OCI-LY7 (cell line): ENCODE measurements around the gene TAF6. TPM values are rescaled to one million over a fixed set of nuclear protein-coding genes. Genes with fewer than 3 reads are reported as not detected.

Experiments used
- BruUV-seq: library from RNA; stranded (reverse); fragments of 400-500 nt; replicated peaks from 2 replicates; lab custom pipeline; 2021; lab: Mats Ljungman, UMichigan
- CTCF ChIA-PET: fragments of 300-600 bp; sonication (Branson Sonifier 250); formaldehyde crosslinking; loops from one replicate; lab custom pipeline; 2022; ENCODE audit warnings: antibody characterized with exemption; ENCODE audit not compliant: unreplicated experiment; lab: Charles Lee
- POLR2A ChIA-PET: fragments of 300-600 bp; sonication (Branson Sonifier 250); formaldehyde crosslinking; loops from one replicate; lab custom pipeline; 2022; ENCODE audit warnings: antibody characterized with exemption; lab: Charles Lee
- DNase-seq: peaks from one replicate; pipeline ENCODE4 v3.0.0-alpha.2; 2015; ENCODE audit warnings: low spot score
- H2AFZ ChIP-seq: fragments of 200-600 bp; sonication (generic), shearing (Covaris generic); 2 replicates; pipeline ENCODE4 v1.6.1; 2014; ENCODE audit warnings: mild to moderate bottlenecking, antibody characterized with exemption, low read length, moderate library complexity
- H3K27ac ChIP-seq: fragments of 200-600 bp; sonication (generic); 2 replicates; pipeline ENCODE4 v1.5.1; 2014; ENCODE audit warnings: mixed run types, low read depth, mild to moderate bottlenecking, moderate library complexity, low read length, inconsistent platforms; ENCODE audit not compliant: poor library complexity, severe bottlenecking
- H3K36me3 ChIP-seq: fragments of 200-600 bp; sonication (generic); 2 replicates; pipeline ENCODE4 v1.6.1; 2014; ENCODE audit warnings: mild to moderate bottlenecking, antibody characterized with exemption, low read length, moderate library complexity, mixed read lengths; ENCODE audit not compliant: insufficient read depth
- H3K4me1 ChIP-seq: fragments of 200-600 bp; sonication (generic); 2 replicates; pipeline ENCODE4 v1.5.1; 2014; ENCODE audit warnings: mild to moderate bottlenecking, low read length; ENCODE audit not compliant: insufficient read depth, poor library complexity, severe bottlenecking
- H3K4me2 ChIP-seq: fragments of 200-600 bp; sonication (generic); 2 replicates; pipeline ENCODE4 v1.6.1; 2014; ENCODE audit warnings: mild to moderate bottlenecking, low read length
- H3K4me3 ChIP-seq: fragments of 200-600 bp; sonication (generic); 2 replicates; pipeline ENCODE4 v1.5.1; 2014; ENCODE audit warnings: mild to moderate bottlenecking, low read depth, low read length; ENCODE audit not compliant: poor library complexity, severe bottlenecking
- H3K79me2 ChIP-seq: fragments of 200-600 bp; sonication (generic); 2 replicates; pipeline ENCODE4 v1.6.1; 2016; ENCODE audit warnings: low read depth, mild to moderate bottlenecking, low read length, moderate library complexity, mixed read lengths; ENCODE audit not compliant: insufficient read depth
- H3K9me2 ChIP-seq: fragments of 200-600 bp; sonication (generic); 2 replicates; pipeline ENCODE4 v1.6.1; 2016; ENCODE audit warnings: mild to moderate bottlenecking, low read length, mixed read lengths; ENCODE audit not compliant: insufficient read depth
- H3K9me3 ChIP-seq: fragments of 200-600 bp; sonication (generic); 2 replicates; pipeline ENCODE4 v1.6.1; 2014; ENCODE audit warnings: mild to moderate bottlenecking, mixed run types, low read length, mixed read lengths
- H4K20me1 ChIP-seq: fragments of 200-600 bp; sonication (generic); 2 replicates; pipeline ENCODE4 v1.6.1; 2014; ENCODE audit warnings: mild to moderate bottlenecking, antibody characterized with exemption, low read length, moderate library complexity, mixed read lengths; ENCODE audit not compliant: insufficient read depth
- EZH2phosphoT487 ChIP-seq: fragments of 200-600 bp; sonication (generic); IDR thresholded peaks from 2 replicates; pipeline ENCODE4 v1.6.1; 2018; ENCODE audit warnings: low read depth, borderline replicate concordance, mild to moderate bottlenecking, mixed run types, antibody characterized with exemption, low read length, moderate library complexity, mixed read lengths
- intact Hi-C: fragments of 100-400 bp; cut with micrococcal nuclease; formaldehyde crosslinking; loops from one replicate; pipeline ENCODE4 v1.10.0; 2022; ENCODE audit not compliant: unreplicated experiment
- total RNA-seq, 2 experiments: library from RNA; depleted of rRNA in 1 of 2; stranded (reverse); fragments of >200 nt in 1 of 2; shearing (Covaris generic) in 1 of 2; gene quantifications; 2 replicates each; pipeline ENCODE4 v1.2.3, GENCODE V29; 2014 to 2022
- TF ChIP-seq, protein P1 (sequence below): fragments of 200-600 bp; sonication (generic); conservative IDR thresholded peaks from 2 replicates; pipeline ENCODE4 v1.5.1; 2014; ENCODE audit warnings: mild to moderate bottlenecking, antibody characterized with exemption, low read length, moderate library complexity, mixed read lengths

TAF6 gene
- total RNA-seq, 2 experiments from 2014 or later, result 28.0 to 71.0 TPM

DNA sequence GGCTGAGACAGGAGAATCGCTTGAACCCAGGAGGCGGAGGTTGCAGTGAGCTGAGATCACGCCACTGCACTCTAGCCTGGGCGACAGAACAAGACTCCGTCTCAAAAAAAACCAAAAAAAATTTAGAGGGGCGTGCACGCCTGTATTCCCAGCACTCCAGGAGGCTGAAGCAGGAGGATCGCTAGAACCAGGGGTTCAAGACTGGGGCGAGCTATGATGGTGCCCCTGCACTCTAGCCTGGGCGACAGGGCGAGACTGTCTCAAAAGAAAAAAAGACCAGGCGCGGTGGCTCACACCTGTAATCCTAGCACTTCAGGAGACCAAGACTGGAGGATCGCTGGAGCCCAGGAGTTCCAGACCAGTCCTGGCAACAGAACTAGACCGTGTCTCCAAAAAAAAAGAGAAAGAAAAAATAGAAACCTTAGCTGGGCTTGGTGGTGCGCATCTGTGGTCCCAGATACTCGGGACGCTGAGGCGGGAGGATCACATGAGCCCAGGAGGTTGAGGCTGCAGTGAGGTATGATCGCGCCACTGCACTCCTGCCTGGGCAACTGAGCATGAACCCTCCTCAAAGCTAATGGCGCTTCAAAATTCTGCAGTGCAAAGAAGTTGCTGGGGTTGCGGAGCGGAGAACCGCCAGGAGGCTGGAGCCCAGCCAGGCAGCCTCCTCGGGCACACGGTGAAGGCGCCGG lies 7.2 kb upstream of the TAF6 start:
- intact Hi-C loops, result loop anchor here (2.0 to 5.0 kb wide), 2 partner anchors 26 to 44 kb away; partner anchors contain the start of genes AP4M1, MCM7 and ZNF3
- TF ChIP-seq, protein P1, sequence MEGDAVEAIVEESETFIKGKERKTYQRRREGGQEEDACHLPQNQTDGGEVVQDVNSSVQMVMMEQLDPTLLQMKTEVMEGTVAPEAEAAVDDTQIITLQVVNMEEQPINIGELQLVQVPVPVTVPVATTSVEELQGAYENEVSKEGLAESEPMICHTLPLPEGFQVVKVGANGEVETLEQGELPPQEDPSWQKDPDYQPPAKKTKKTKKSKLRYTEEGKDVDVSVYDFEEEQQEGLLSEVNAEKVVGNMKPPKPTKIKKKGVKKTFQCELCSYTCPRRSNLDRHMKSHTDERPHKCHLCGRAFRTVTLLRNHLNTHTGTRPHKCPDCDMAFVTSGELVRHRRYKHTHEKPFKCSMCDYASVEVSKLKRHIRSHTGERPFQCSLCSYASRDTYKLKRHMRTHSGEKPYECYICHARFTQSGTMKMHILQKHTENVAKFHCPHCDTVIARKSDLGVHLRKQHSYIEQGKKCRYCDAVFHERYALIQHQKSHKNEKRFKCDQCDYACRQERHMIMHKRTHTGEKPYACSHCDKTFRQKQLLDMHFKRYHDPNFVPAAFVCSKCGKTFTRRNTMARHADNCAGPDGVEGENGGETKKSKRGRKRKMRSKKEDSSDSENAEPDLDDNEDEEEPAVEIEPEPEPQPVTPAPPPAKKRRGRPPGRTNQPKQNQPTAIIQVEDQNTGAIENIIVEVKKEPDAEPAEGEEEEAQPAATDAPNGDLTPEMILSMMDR, result no peak
- TF ChIP-seq EZH2phosphoT487, result no peak
- Histone ChIP-seq H3K27ac (peak overlapping the region; percentile 94), H3K79me2 (peaks cover 8% of the 10 kb centered on the region; the same call in 1 of the 2 replicates), H2AFZ (peak overlapping the region; percentile 70), H3K4me1 (peaks cover 46% of the 10 kb centered on the region), H3K9me3 (no peaks in the 10 kb centered on the region), H4K20me1 (no peaks in the 10 kb centered on the region), H3K36me3 (peaks cover 24% of the 10 kb centered on the region; the same call in 1 of the 2 replicates), H3K4me2 (peak overlapping the region; percentile 91), H3K4me3 (peak overlapping the region; percentile 73), H3K9me2 (no peaks in the 10 kb centered on the region)
- BruUV-seq, result TSS peak; percentile 89
- DNase-seq, result no peak
- CTCF ChIA-PET, result no interaction called here
- POLR2A ChIA-PET, result interaction anchor here (0.6 to 2.9 kb wide), 6 partner anchors 12 to 992 kb away, joined by 3 to 22 read pairs (median 4); partner anchors contain the start of genes AP4M1, LAMTOR4 and MCM7

DNA sequence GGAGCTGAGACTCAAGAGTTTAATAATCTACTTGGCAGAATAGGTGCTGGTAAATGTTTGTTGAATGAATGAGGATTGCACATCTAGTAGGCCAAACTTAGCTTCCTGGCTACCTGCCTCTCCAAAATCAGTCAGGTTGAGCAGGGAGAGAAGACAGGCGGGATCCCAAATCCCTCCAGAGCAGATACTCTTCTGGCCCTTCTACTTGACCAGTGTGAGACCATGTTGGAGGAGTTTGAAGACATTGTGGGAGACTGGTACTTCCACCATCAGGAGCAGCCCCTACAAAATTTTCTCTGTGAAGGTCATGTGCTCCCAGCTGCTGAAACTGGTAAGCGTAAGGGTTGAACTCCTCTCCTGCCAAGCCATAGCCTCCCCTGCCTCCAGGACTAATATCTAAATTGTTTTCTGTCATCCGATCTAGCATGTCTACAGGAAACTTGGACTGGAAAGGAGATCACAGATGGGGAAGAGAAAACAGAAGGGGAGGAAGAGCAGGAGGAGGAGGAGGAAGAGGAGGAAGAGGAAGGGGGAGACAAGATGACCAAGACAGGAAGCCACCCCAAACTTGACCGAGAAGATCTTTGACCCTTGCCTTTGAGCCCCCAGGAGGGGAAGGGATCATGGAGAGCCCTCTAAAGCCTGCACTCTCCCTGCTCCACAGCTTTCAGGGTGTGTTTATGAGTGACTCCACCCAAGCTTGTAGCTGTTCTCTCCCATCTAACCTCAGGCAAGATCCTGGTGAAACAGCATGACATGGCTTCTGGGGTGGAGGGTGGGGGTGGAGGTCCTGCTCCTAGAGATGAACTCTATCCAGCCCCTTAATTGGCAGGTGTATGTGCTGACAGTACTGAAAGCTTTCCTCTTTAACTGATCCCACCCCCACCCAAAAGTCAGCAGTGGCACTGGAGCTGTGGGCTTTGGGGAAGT lies 5.4 kb upstream of the TAF6 start:
- intact Hi-C loops, result loop anchor here (5.0 kb wide), 1 partner anchor 42 kb away; the partner anchor contains the start of gene ZNF3
- Histone ChIP-seq H3K4me2 (peak overlapping the region; percentile 91), H3K36me3 (peaks cover 24% of the 10 kb centered on the region; the same call in 1 of the 2 replicates), H2AFZ (no peak overlapping the region), H3K9me3 (no peaks in the 10 kb centered on the region), H3K4me3 (no peak overlapping the region), H3K27ac (peak overlapping the region; percentile 27), H3K79me2 (peaks cover 17% of the 10 kb centered on the region; the same call in 1 of the 2 replicates), H4K20me1 (no peaks in the 10 kb centered on the region), H3K9me2 (no peaks in the 10 kb centered on the region), H3K4me1 (peaks cover 46% of the 10 kb centered on the region)
- ChIA-PET CTCF (interaction anchor here (0.8 to 1.5 kb wide), 3 partner anchors 23 to 283 kb away, joined by 3 to 5 read pairs (median 3); partner anchors contain the start of gene AP4M1), POLR2A (interaction anchor here (0.8 to 2.9 kb wide), 2 partner anchors 23 to 109 kb away, joined by 5 to 22 read pairs; partner anchors contain the start of genes AP4M1, MCM7 and ZKSCAN1)
- no peak for TF ChIP-seq EZH2phosphoT487
- no peak for DNase-seq
- BruUV-seq, result TSS peak; percentile 52

DNA sequence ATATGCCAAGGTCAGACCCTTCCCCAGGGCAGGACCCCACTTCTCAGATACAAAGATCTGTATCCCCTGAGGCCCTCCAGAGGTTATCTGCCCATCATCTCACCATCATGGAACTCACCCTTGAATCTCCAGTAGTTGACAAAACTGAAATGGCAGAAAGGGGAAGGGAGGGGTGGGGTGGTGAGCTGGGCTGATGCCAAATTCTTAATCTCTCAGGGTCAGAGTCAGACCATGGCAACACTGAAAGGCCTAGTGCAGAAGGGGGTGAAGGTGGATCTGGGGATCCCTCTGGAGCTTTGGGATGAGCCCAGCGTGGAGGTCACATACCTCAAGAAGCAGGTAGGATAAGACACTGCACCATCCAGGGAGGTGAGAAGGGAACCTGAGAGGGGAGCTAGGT lies 3.4 kb upstream of the TAF6 start:
- no peak overlapping the region for H2AFZ ChIP-seq
- intact Hi-C loops, result no loop called here
- POLR2A ChIA-PET, result interaction anchor here (0.7 to 1.2 kb wide), 2 partner anchors 20 to 22 kb away, joined by 3 to 4 read pairs; no protein-coding TSS in a partner anchor

More for the DNA sequence above, 3.4 kb upstream of the TAF6 start:
- no peaks in the 10 kb centered on the region for H3K9me3 ChIP-seq
- no peak overlapping the region for H3K4me3 ChIP-seq
- CTCF ChIA-PET, result no interaction called here
- H3K79me2 ChIP-seq, result peaks cover 27% of the 10 kb centered on the region; the same call in 1 of the 2 replicates
- no peaks in the 10 kb centered on the region for H4K20me1 ChIP-seq
- no peak overlapping the region for H3K4me2 ChIP-seq
- H3K9me2 ChIP-seq, result no peaks in the 10 kb centered on the region
- BruUV-seq, result no TSS peak
- no peak overlapping the region for H3K27ac ChIP-seq
- TF ChIP-seq, protein P1, result no peak
- no peak for TF ChIP-seq EZH2phosphoT487
- DNase-seq, result no peak
- peaks cover 25% of the 10 kb centered on the region; the same call in 1 of the 2 replicates for H3K36me3 ChIP-seq
- peaks cover 35% of the 10 kb centered on the region for H3K4me1 ChIP-seq
